Naive thymus-derived CD4-positive, alpha-beta T cell (primary cell): ENCODE measurements around the gene MFAP1. TPM values are rescaled to one million over a fixed set of nuclear protein-coding genes. Genes with fewer than 3 reads are reported as not detected.

Experiments
- ATAC-seq: fragments of 150-1000 bp; cut with Tn5 transposase; 2 replicates; pipeline ENCODE4 v1.10.0; 2021; ENCODE audit warnings: mild to moderate bottlenecking, moderate library complexity
- CTCF ChIA-PET: fragments of 350-600 bp; sonication (Branson Sonifier 250); formaldehyde crosslinking; loops from one replicate; lab custom pipeline; 2021; ENCODE audit warnings: antibody characterized with exemption; lab: Charles Lee
- POLR2A ChIA-PET: fragments of 350-600 bp; sonication (Branson Sonifier 250); formaldehyde crosslinking; loops from one replicate; lab custom pipeline; 2021; ENCODE audit warnings: antibody characterized with exemption, inconsistent platforms; lab: Charles Lee
- DNase-seq, 9 donors: peaks; one replicate each; pipeline versions ENCODE4 v3.0.0 to v3.0.0-alpha.2; 2020 to 2022; ENCODE audit warnings: mixed read lengths in 1 of 9
- H3K27ac ChIP-seq: one replicate; pipeline ENCODE4 v1.7.0; 2013; ENCODE audit warnings: mild to moderate bottlenecking, low read depth, low read length, moderate library complexity
- H3K27me3 ChIP-seq, 2 donors: one replicate each; pipeline ENCODE4 v1.7.0; 2013; ENCODE audit warnings: low read length in 2 of 2, mild to moderate bottlenecking in 2 of 2, moderate library complexity in 2 of 2; ENCODE audit not compliant: control insufficient read depth in 2 of 2, insufficient read depth in 2 of 2
- H3K36me3 ChIP-seq, 3 experiments: 1 replicate in 2 of 3; 2 replicates in 1 of 3; pipeline ENCODE4 v1.7.0; 2013; ENCODE audit warnings: low read length in 3 of 3, mild to moderate bottlenecking in 3 of 3, moderate library complexity in 1 of 3; ENCODE audit not compliant: insufficient read depth in 3 of 3, control insufficient read depth in 2 of 3
- H3K4me1 ChIP-seq, 2 donors: one replicate each; pipeline ENCODE4 v1.7.0; 2013; ENCODE audit warnings: low read length in 2 of 2, mild to moderate bottlenecking in 2 of 2, moderate library complexity in 1 of 2; ENCODE audit not compliant: control insufficient read depth in 2 of 2, insufficient read depth in 2 of 2
- H3K4me3 ChIP-seq: 2 replicates; pipeline ENCODE4 v1.7.0; 2013; ENCODE audit warnings: mild to moderate bottlenecking, low read length
- H3K9me3 ChIP-seq, 3 experiments: 1 replicate in 2 of 3; 2 replicates in 1 of 3; pipeline ENCODE4 v1.7.0; 2013; ENCODE audit warnings: low read length in 3 of 3; ENCODE audit not compliant: control insufficient read depth in 2 of 3
- H3K27ac Mint-ChIP-seq, 9 donors: one replicate each; pipeline ENCODE4 v1.8.0; 2020 to 2022; ENCODE audit warnings: mixed read lengths in 9 of 9, mild to moderate bottlenecking in 8 of 9, moderate library complexity in 5 of 9, inconsistent platforms in 2 of 9
- H3K27me3 Mint-ChIP-seq, 5 donors: one replicate each; pipeline ENCODE4 v1.8.0; 2021 to 2022; ENCODE audit warnings: mixed read lengths in 5 of 5, mild to moderate bottlenecking in 1 of 5
- H3K36me3 Mint-ChIP-seq, 5 donors: one replicate each; pipeline ENCODE4 v1.8.0; 2020 to 2022; ENCODE audit warnings: mixed read lengths in 5 of 5, mild to moderate bottlenecking in 3 of 5, inconsistent platforms in 1 of 5
- H3K4me1 Mint-ChIP-seq, 7 donors: one replicate each; pipeline ENCODE4 v1.8.0; 2020 to 2022; ENCODE audit warnings: mixed read lengths in 7 of 7, mild to moderate bottlenecking in 3 of 7, inconsistent platforms in 1 of 7
- H3K4me3 Mint-ChIP-seq, 10 donors: one replicate each; pipeline ENCODE4 v1.8.0; 2020 to 2022; ENCODE audit warnings: mild to moderate bottlenecking in 10 of 10, mixed read lengths in 10 of 10, moderate library complexity in 6 of 10, inconsistent platforms in 2 of 10
- H3K9me3 Mint-ChIP-seq, 11 donors: one replicate each; pipeline ENCODE4 v1.8.0; 2020 to 2022; ENCODE audit warnings: mixed read lengths in 11 of 11, mild to moderate bottlenecking in 4 of 11, inconsistent platforms in 1 of 11, moderate library complexity in 1 of 11
- intact Hi-C, 2 donors: fragments of 100-400 bp; cut with micrococcal nuclease; formaldehyde crosslinking; loops; one replicate each; pipeline ENCODE4 v1.15.1; 2023
- polyA plus RNA-seq, 2 donors: library from polyadenylated mRNA; unstranded; fragments of 300-500 nt; fragmentation: Illumina TruSeq; gene quantifications; one replicate each; pipeline ENCODE4 v1.2.3, GENCODE V29; 2021
- total RNA-seq, 6 experiments: library from RNA in 5 of 6; stranded (reverse) in 5 of 6; gene quantifications; 1 replicate in 5 of 6; 2 replicates in 1 of 6; pipeline ENCODE4 v1.2.3 and lab custom pipeline; 2021 to 2026

MFAP1 gene
- total and polyA plus RNA-seq, 7 experiments from 2014 or later: 8.1 to 37.3 (median 21.8) TPM

DNA sequence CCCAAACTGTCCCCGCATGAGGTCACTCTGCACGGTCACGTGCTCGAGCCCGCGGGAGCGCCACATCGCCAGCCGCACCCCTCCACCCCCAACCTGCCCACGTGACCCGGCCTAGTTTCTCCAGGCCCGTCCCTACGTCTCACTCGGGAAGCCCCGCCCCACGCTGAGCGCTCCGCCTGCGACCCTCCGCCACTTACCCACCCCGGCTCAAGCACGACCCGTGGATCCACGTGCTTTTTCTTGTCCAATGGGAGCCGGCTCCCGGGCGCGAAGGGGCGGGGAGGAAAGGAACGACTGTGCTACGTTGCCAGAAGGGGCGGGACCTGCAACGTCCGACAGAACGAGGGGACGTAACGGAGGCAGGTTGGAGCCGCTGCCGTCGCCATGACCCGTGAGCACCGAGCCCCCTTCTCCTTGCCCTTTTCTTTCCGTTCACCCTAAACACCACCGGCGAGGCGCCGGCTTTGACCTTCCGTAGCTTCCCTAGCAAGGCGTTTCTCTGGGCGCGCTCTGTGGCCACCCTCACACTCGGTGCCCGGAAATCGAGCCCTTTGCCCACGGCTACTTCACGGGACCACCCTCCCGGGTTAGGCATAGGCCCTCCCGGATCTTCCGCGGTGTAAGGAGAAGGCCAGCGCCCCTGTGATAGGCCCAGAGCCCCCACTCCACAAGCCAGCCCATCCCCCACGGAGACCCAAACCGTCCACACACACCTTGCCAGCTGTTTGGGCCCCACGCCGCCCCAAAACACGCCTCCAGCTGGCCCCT is 32.3 kb downstream of the MFAP1 start, which contains the start of gene SERF2:
TSS of gene SERF2 (plus strand) at position 328 of the 768 bp plus-strand sequence. CDS start at position 385, 57 bp downstream.
- Histone ChIP-seq H3K36me3 (peaks cover 9 to 46% (median 16%) of the 10 kb centered on the region in 3 experiments), H3K4me3 (peak within 1 kb of the TSS; percentile 98), H3K4me1 (peaks cover 9 to 22% of the 10 kb centered on the region in 2 donors), H3K9me3 (no peaks in the 10 kb centered on the region), H3K27me3 (no peaks in the 10 kb centered on the region), H3K27ac (peak within 1 kb of the TSS; percentile 100)
- Mint-ChIP-seq H3K4me1 (peaks cover 33 to 54% (median 48%) of the 10 kb centered on the region in 7 donors), H3K27ac (peak within 1 kb of the TSS; percentile 91 to 99 (median 98)), H3K9me3 (no peaks in the 10 kb centered on the region), H3K4me3 (peak within 1 kb of the TSS; percentile 93 to 98 (median 96)), H3K27me3 (peaks cover 0 to 2% (median 0%) of the 10 kb centered on the region in 5 donors), H3K36me3 (peaks cover 9 to 33% (median 29%) of the 10 kb centered on the region in 5 donors)
- DNase-seq: peak; percentile 92 to 99 (median 97)
- ChIA-PET CTCF (interaction anchor here (0.6 to 2.0 kb wide), 2 partner anchors 15 to 27 kb away, joined by 4 to 5 read pairs; partner anchors contain the start of gene ELL3), POLR2A (interaction anchor here (1.1 to 5.6 kb wide), 12 partner anchors 8 to 1408 kb away, joined by 3 to 42 read pairs (median 6); partner anchors contain the start of genes ELL3, HYPK, MFAP1 and PDIA3)
- intact Hi-C loops: loop anchor here (1.0 to 10.0 kb wide), 7 partner anchors 8 to 1297 kb away; partner anchors contain the start of genes HYPK (in 2 of the 2), MFAP1 (in 2 of the 2), PDIA3 (in 2 of the 2) and SERINC4 (in 2 of the 2)
- ATAC-seq: peak; percentile 97

DNA sequence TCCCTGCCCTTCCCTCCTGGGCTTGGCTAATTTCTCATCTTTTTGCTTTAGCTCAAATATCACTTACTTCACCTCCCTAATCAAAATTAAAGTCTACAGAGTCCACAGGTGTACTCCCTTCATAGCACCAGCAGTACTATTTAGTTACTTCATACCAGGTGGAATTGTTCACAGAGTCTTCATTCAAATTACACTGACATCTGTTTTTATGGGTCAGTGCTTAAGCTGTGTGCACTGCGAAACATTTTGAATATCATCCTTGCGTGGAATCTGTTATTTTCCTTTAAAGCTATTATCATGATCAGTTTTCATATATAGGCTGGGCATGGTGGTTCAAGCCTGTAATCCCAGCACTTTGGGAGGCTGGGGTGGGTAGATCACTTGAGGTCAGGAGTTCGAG is 35.1 kb downstream of the MFAP1 start:
- ATAC-seq (no peak), DNase-seq (no peak)
- peaks cover 18 to 27% (median 22%) of the 10 kb centered on the region in 7 donors for H3K4me1 Mint-ChIP-seq
- H3K9me3 Mint-ChIP-seq: no peaks in the 10 kb centered on the region
- Histone ChIP-seq H3K9me3 (no peaks in the 10 kb centered on the region), H3K27ac (no peak overlapping the region), H3K4me3 (no peak overlapping the region), H3K36me3 (peaks cover 0 to 18% (median 7%) of the 10 kb centered on the region in 3 experiments), H3K4me1 (peaks cover 9 to 12% of the 10 kb centered on the region in 2 donors), H3K27me3 (no peaks in the 10 kb centered on the region)
- no peak overlapping the region for H3K4me3 Mint-ChIP-seq
- H3K36me3 Mint-ChIP-seq: peaks cover 6 to 12% (median 9%) of the 10 kb centered on the region in 5 donors
- peaks cover 0 to 2% (median 0%) of the 10 kb centered on the region in 5 donors for H3K27me3 Mint-ChIP-seq
- ChIA-PET CTCF (interaction anchor here (0.5 to 1.3 kb wide), 2 partner anchors 10 to 20 kb away, joined by 3 read pairs; no protein-coding TSS in a partner anchor), POLR2A (interaction anchor here (0.8 to 1.6 kb wide), 3 partner anchors 12 to 40 kb away, joined by 3 to 10 read pairs (median 7); partner anchors contain the start of gene ELL3)
- H3K27ac Mint-ChIP-seq: peak overlapping the region in 2 of 9 donors; percentile 14 to 38
- intact Hi-C loops: no loop called here

DNA sequence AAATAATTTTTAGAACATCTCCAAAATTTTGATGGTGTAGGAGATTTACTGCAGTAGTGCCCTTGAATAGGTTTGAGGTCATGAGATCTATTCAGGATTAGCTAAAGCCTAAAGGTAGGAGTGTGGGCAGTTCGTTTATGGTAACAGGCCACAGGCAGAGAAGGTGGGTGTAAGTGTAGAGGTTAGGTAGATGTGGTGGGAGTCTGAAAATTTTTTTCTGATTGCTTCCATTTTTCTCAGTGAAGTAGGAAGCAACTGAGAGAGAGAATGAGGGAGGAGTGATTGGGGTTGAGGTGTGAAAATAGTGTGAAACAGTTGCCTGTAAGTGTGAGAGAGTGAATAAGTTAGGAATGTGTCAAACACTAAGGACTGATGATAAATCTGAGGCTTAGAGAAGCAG is 45.5 kb downstream of the MFAP1 start:
- Histone ChIP-seq H3K4me1 (peaks cover 0 to 9% of the 10 kb centered on the region in 2 donors), H3K9me3 (no peaks in the 10 kb centered on the region), H3K4me3 (no peak overlapping the region), H3K36me3 (no peaks in the 10 kb centered on the region), H3K27me3 (no peaks in the 10 kb centered on the region), H3K27ac (no peak overlapping the region)
- ChIA-PET CTCF (interaction anchor here (1.6 kb wide), 1 partner anchor 11 kb away, joined by 3 read pairs; no protein-coding TSS in a partner anchor), POLR2A (interaction anchor here (0.6 to 4.9 kb wide), 2 partner anchors 13 to 17 kb away, joined by 4 to 28 read pairs; partner anchors contain the start of gene SERF2)
- Mint-ChIP-seq H3K36me3 (peaks cover 0 to 1% (median 0%) of the 10 kb centered on the region in 5 donors), H3K27me3 (peaks cover 0 to 13% (median 0%) of the 10 kb centered on the region in 5 donors), H3K9me3 (no peaks in the 10 kb centered on the region), H3K4me1 (peaks cover 5 to 23% (median 11%) of the 10 kb centered on the region in 7 donors), H3K4me3 (peak overlapping the region in 1 of 10 donors; percentile 18), H3K27ac (peak overlapping the region in 6 of 9 donors; percentile 14 to 92 (median 55))
- ATAC-seq: no peak
- intact Hi-C loops: no loop called here
- no peak for DNase-seq

DNA sequence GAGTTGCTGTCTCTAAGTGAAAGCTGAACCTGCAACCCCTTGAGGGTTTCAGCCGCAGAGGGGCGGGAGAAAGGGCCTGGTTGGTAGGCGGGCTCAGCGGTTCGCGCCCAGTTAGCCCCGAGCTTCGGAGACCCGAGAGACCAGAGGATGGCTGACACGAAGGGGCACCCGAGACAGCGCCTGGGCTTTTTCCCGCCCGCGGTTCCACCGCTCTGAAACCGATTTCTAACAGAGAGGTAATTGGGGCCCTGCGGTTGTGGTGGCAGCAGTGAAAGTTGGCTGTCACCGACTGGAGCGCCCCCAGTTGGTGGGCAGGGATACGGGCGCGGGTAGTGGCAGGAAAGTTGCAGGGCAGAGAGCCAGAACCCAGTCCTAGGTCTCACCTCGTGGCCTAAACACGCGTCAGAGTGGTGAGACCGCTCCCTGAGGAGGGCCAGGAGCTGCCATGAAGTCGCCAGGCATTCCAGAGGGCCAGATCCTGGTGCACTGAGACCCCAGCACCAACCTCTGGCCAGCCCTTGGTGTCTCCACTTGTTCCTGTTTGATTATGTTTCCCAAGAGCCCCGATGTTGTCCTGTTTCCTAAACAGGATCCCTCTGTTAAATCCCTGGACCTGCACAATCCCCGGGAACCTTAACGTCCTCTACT is 47.1 kb downstream of the MFAP1 start:
- Mint-ChIP-seq H3K36me3 (peaks cover 0 to 5% (median 2%) of the 10 kb centered on the region in 5 donors), H3K9me3 (no peaks in the 10 kb centered on the region), H3K4me3 (peak overlapping the region; percentile 89 to 97 (median 94)), H3K27ac (peak overlapping the region; percentile 87 to 97 (median 95)), H3K4me1 (peaks cover 5 to 23% (median 11%) of the 10 kb centered on the region in 7 donors), H3K27me3 (peaks cover 0 to 13% (median 0%) of the 10 kb centered on the region in 5 donors)
- DNase-seq (peak; percentile 69 to 87 (median 86)), ATAC-seq (peak; percentile 83)
- H3K4me3 ChIP-seq: peak overlapping the region; percentile 100
- intact Hi-C loops: loop anchor here (1.0 to 2.0 kb wide), 7 partner anchors 8 to 47 kb away; partner anchors contain the start of genes HYPK (in 2 of the 2), MFAP1 (in 2 of the 2), SERF2 (in 2 of the 2) and SERINC4 (in 2 of the 2)
- peaks cover 0 to 9% of the 10 kb centered on the region in 2 donors for H3K4me1 ChIP-seq
- no peaks in the 10 kb centered on the region for H3K9me3 ChIP-seq
- ChIA-PET CTCF (interaction anchor here (0.6 to 1.7 kb wide), 6 partner anchors 14 to 51 kb away, joined by 3 to 6 read pairs (median 4); partner anchors contain the start of genes HYPK, SERF2 and SERINC4), POLR2A (interaction anchor here (0.8 to 4.9 kb wide), 13 partner anchors 9 to 50 kb away, joined by 3 to 28 read pairs (median 7); partner anchors contain the start of genes HYPK, MFAP1, PDIA3 and SERF2)
- peaks cover 0 to 8% (median 0%) of the 10 kb centered on the region in 3 experiments for H3K36me3 ChIP-seq
- H3K27me3 ChIP-seq: no peaks in the 10 kb centered on the region
- H3K27ac ChIP-seq: peak overlapping the region; percentile 77

DNA sequence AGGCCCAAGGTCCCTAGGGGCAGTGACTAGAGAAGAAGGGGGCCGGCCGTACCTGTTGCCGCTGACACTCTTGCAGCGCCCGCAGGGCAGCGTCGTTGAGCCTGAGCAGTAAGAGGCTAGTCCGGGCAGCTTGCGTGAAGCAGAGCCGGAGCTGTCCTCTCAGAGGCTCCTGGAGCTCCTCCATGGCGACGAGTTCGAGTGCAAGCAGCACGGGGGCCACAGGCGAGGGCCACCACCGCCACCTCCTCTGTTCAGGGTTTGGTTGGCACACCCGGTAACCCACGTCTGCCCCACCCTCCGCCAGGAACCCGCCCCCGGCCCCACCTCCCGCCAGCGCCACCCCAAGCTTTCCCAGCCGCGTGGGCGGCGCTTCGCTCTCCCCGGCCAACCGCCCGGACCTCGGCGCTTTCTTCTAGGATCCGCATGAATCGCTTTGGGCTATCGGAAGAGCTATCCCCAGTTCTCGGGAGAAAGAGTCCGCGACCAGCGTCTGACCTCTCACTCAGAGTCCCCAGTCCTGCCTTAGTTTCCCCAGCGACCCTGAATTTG is 47.7 kb downstream of the MFAP1 start, which contains the start of gene ELL3:
TSS of gene ELL3 (minus strand) at position 249 of the 549 bp plus-strand sequence. CDS start at position 184, 65 bp downstream.
- peaks cover 0 to 13% (median 1%) of the 10 kb centered on the region in 3 experiments for H3K36me3 ChIP-seq
- intact Hi-C loops: loop anchor here (1.0 to 2.0 kb wide), 7 partner anchors 7 to 48 kb away; partner anchors contain the start of genes HYPK (in 2 of the 2), MFAP1 (in 2 of the 2), SERF2 (in 2 of the 2) and SERINC4 (in 2 of the 2)
- Mint-ChIP-seq H3K9me3 (no peaks in the 10 kb centered on the region), H3K36me3 (peaks cover 0 to 11% (median 6%) of the 10 kb centered on the region in 5 donors), H3K4me3 (peak within 1 kb of the TSS; percentile 89 to 97 (median 94)), H3K27ac (peak within 1 kb of the TSS; percentile 87 to 97 (median 95)), H3K27me3 (peaks cover 0 to 13% (median 0%) of the 10 kb centered on the region in 5 donors), H3K4me1 (peaks cover 5 to 23% (median 11%) of the 10 kb centered on the region in 7 donors)
- H3K4me1 ChIP-seq: peaks cover 0 to 9% of the 10 kb centered on the region in 2 donors
- peak in 8 of 9 donors; percentile 55 to 76 (median 74) for DNase-seq
- H3K27ac ChIP-seq: peak within 1 kb of the TSS; percentile 77
- H3K27me3 ChIP-seq: no peaks in the 10 kb centered on the region
- H3K4me3 ChIP-seq: peak within 1 kb of the TSS; percentile 100
- POLR2A ChIA-PET: interaction anchor here (0.8 to 4.9 kb wide), 13 partner anchors 10 to 51 kb away, joined by 3 to 28 read pairs (median 7); partner anchors contain the start of genes HYPK, MFAP1, PDIA3 and SERF2
- peak; percentile 87 for ATAC-seq
- no peaks in the 10 kb centered on the region for H3K9me3 ChIP-seq
- CTCF ChIA-PET: interaction anchor here (0.7 to 1.7 kb wide), 5 partner anchors 15 to 51 kb away, joined by 3 to 6 read pairs (median 5); partner anchors contain the start of genes HYPK, SERF2 and SERINC4
